GM12878 (cell line): ENCODE data around the gene MAGI1. TPM values are rescaled to one million over a fixed set of nuclear protein-coding genes. Genes with fewer than 3 reads are reported as not detected.

ENCODE experiments used
- ATAC-seq: fragments of 200-7000 bp; cut with Tn5 transposase; 3 replicates; pipeline ENCODE4 v1.9.1; 2020; ENCODE audit warnings: mild to moderate bottlenecking, moderate library complexity
- BruUV-seq: library from RNA; stranded (reverse); fragments of 400-500 nt; replicated peaks from 2 replicates; lab custom pipeline; 2021; lab: Mats Ljungman, UMichigan
- CTCF ChIA-PET: fragments of 300-600 bp; sonication (Branson Sonifier 250); formaldehyde crosslinking; extraction: SDS; loops from one replicate; lab custom pipeline; 2021; ENCODE audit warnings: inconsistent platforms; lab: Yijun Ruan, JAX
- POLR2A ChIA-PET: fragments of 350-600 bp; formaldehyde crosslinking; extraction: SDS; loops from one replicate; lab custom pipeline; 2021; ENCODE audit warnings: inconsistent platforms; lab: Charles Lee
- RAD21 ChIA-PET: fragments of 300-600 bp; sonication (Branson Sonifier 250); formaldehyde crosslinking; loops from one replicate; lab custom pipeline; 2023; ENCODE audit warnings: antibody characterized with exemption; ENCODE audit not compliant: unreplicated experiment; lab: Charles Lee
- SMC1A ChIA-PET: fragments of 300-600 bp; sonication (Branson Sonifier 250); formaldehyde crosslinking; loops from one replicate; lab custom pipeline; 2023; ENCODE audit not compliant: unreplicated experiment, uncharacterized antibody; lab: Charles Lee
- DNase-seq: peaks from one replicate; pipeline ENCODE4 v3.0.0-alpha.2; 2011; ENCODE audit warnings: low read depth, low spot score
- FAIRE-seq: peaks from 3 replicates; lab custom pipeline; 2011; peaks lifted over from hg19 to GRCh38; lab: Jason Lieb, UNC
- H2AFZ ChIP-seq: 2 replicates; pipeline ENCODE4 v1.6.0; 2011; ENCODE audit warnings: low read depth, low read length, control low read depth; ENCODE audit not compliant: control insufficient read depth
- H3K27ac ChIP-seq: 2 replicates; pipeline ENCODE4 v1.5.1; 2011; ENCODE audit warnings: control low read depth; ENCODE audit not compliant: control insufficient read depth, insufficient read depth
- H3K27me3 ChIP-seq, 2 experiments: replicated peaks in 1 of 2; 2 replicates each; pipeline versions ENCODE4 v1.6.0 to v1.6.1; 2011; ENCODE audit warnings: low read length in 1 of 2; ENCODE audit not compliant: control insufficient read depth in 2 of 2, insufficient read depth in 2 of 2
- H3K36me3 ChIP-seq, 2 experiments: 2 replicates each; pipeline ENCODE4 v1.5.1; 2011; ENCODE audit warnings: low read length in 1 of 2; ENCODE audit not compliant: control insufficient read depth in 2 of 2, insufficient read depth in 2 of 2
- H3K4me1 ChIP-seq: 2 replicates; pipeline ENCODE4 v1.6.1; 2011; ENCODE audit warnings: mild to moderate bottlenecking, low read length, moderate library complexity, mixed read lengths; ENCODE audit not compliant: control insufficient read depth, insufficient read depth
- H3K4me2 ChIP-seq: 2 replicates; pipeline ENCODE4 v1.6.0; 2011; ENCODE audit warnings: control low read depth; ENCODE audit not compliant: control insufficient read depth, insufficient read depth
- H3K4me3 ChIP-seq: fragments of 200-600 bp; sonication (generic); 2 replicates; pipeline ENCODE4 v1.5.1; 2016
- H3K79me2 ChIP-seq: 2 replicates; pipeline ENCODE4 v1.6.0; 2011; ENCODE audit warnings: low read length; ENCODE audit not compliant: control insufficient read depth, insufficient read depth
- H3K9ac ChIP-seq: 2 replicates; pipeline ENCODE4 v1.8.0; 2011; ENCODE audit warnings: low read length, control low read depth, mixed read lengths; ENCODE audit not compliant: control insufficient read depth, insufficient read depth
- H3K9me3 ChIP-seq: replicated peaks from 3 replicates; pipeline ENCODE4 v1.5.1; 2011; ENCODE audit warnings: mild to moderate bottlenecking, low read length; ENCODE audit not compliant: control insufficient read depth, insufficient read depth
- H4K20me1 ChIP-seq: 2 replicates; pipeline ENCODE4 v1.6.0; 2011; ENCODE audit not compliant: control insufficient read depth, insufficient read depth
- CBX3 ChIP-seq: fragments of 200-600 bp; sonication (generic); IDR thresholded peaks from 2 replicates; pipeline ENCODE4 v1.6.1; 2016; ENCODE audit warnings: low read depth, borderline replicate concordance
- EGR1 ChIP-seq, 2 experiments: IDR thresholded peaks; 1 replicate in 1 of 2; 2 replicates in 1 of 2; pipeline ENCODE4 v1.6.1; 2011 to 2012; ENCODE audit warnings: low read depth in 2 of 2, low read length in 2 of 2, borderline replicate concordance in 1 of 2, mild to moderate bottlenecking in 1 of 2, moderate library complexity in 1 of 2
- FOS ChIP-seq: IDR thresholded peaks from 3 replicates; pipeline ENCODE4 v1.6.1; 2011; ENCODE audit warnings: borderline replicate concordance; ENCODE audit not compliant: insufficient read length; ENCODE audit errors: extremely low read depth
- HCFC1 ChIP-seq: fragments of 150-350 bp; IDR thresholded peaks from 2 replicates; pipeline ENCODE4 v1.6.1; 2014; ENCODE audit warnings: low read length
- IRF4 ChIP-seq: IDR thresholded peaks from 2 replicates; pipeline ENCODE4 v1.6.1; 2011; ENCODE audit warnings: low read depth, low read length
- RELA ChIP-seq: fragments of 450-650 bp; IDR thresholded peaks from 2 replicates; pipeline ENCODE4 v1.8.0; 2014; ENCODE audit warnings: borderline replicate concordance; ENCODE audit not compliant: partially characterized antibody
- SMAD5 ChIP-seq: IDR thresholded peaks from 2 replicates; pipeline ENCODE4 v1.6.1; 2016; ENCODE audit warnings: antibody characterized with exemption, low read depth
- SREBF2 ChIP-seq: IDR thresholded peaks from 2 replicates; pipeline ENCODE4 v1.6.1; 2012; ENCODE audit warnings: mild to moderate bottlenecking, low read length
- SRF ChIP-seq, 2 experiments: IDR thresholded peaks; 2 replicates each; pipeline ENCODE4 v1.6.1; 2011; ENCODE audit warnings: low read depth in 2 of 2, low read length in 2 of 2, mild to moderate bottlenecking in 1 of 2, moderate library complexity in 1 of 2
- SUZ12 ChIP-seq: fragments of 200-600 bp; sonication (generic); IDR thresholded peaks from one replicate; pipeline ENCODE4 v1.6.1; 2018; ENCODE audit warnings: antibody characterized with exemption, mild to moderate bottlenecking; ENCODE audit not compliant: unreplicated experiment
- TCF7 ChIP-seq: IDR thresholded peaks from 2 replicates; pipeline ENCODE4 v1.6.1; 2014; ENCODE audit warnings: antibody characterized with exemption, borderline replicate concordance
- WGBS: methylation state at CpG from one replicate; pipeline ENCODE4 v1.1.6; 2016; ENCODE audit warnings: low lambda C conversion rate; ENCODE audit not compliant: insufficient replicate concordance, insufficient coverage; ENCODE audit errors: missing lambda C conversion rate; 5-methylcytosine and 5-hydroxymethylcytosine counted together
- in situ Hi-C: fragments of 300-500 bp; cut with MboI; formaldehyde crosslinking; loops from 9 replicates; pipeline ENCODE4 v1.14.3; 2018; ENCODE audit warnings: mixed read lengths
- intact Hi-C: fragments of 100-400 bp; cut with micrococcal nuclease; formaldehyde crosslinking; loops from one replicate; pipeline ENCODE4 v1.14.2; 2022; ENCODE audit not compliant: unreplicated experiment
- polyA plus RNA-seq, 11 experiments: library from polyadenylated mRNA; depleted of rRNA in 4 of 11; unstranded in 6 of 11; stranded (reverse) in 5 of 11; fragments of >200 nt; fragmentation: Nextera tagmentation in 4 of 11; fragmentation: Illumina TruSeq in 1 of 11; extraction: Ambion mirVana in 4 of 11; extraction: Trizol in 1 of 11; gene quantifications; 1 replicate in 1 of 11; 2 replicates in 10 of 11; pipeline versions ENCODE4 v1.2.1 to v1.2.3, GENCODE V29; 2011 to 2016; ENCODE audit warnings: inconsistent platforms in 2 of 11, missing spikeins in 2 of 11, low read depth in 1 of 11
- total RNA-seq, 4 experiments: library from RNA; depleted of rRNA in 3 of 4; stranded (reverse); fragments of >200 nt in 3 of 4; fragmentation: Illumina TruSeq in 1 of 4; extraction: Trizol in 1 of 4; gene quantifications; 2 replicates each; pipeline versions ENCODE4 v1.2.1 to v1.2.3, GENCODE V29; 2013 to 2021

Gene MAGI1
- total and polyA plus RNA-seq, 10 of the 15 experiments (the other 5 are each of a cell fraction or from before 2014, with no cell fraction given) = 0.02 to 3.3 (median 0.29) TPM; not detected in 1

- ChIA-PET SMC1A (no interaction called here), RAD21 (no interaction called here), CTCF (no interaction called here), POLR2A (no interaction called here)
- no peaks in the 10 kb centered on the region for H3K4me1 ChIP-seq
- in situ Hi-C loops (no loop called here), intact Hi-C loops (no loop called here)
- H3K9me3 ChIP-seq = no peaks in the 10 kb centered on the region
- no peak for ATAC-seq
- H4K20me1 ChIP-seq = no peaks in the 10 kb centered on the region
- no peak for TF ChIP-seq IRF4
- no peak for TF ChIP-seq SMAD5
- no peak for TF ChIP-seq HCFC1
- no peak for TF ChIP-seq SUZ12
- TF ChIP-seq RELA = no peak
- TF ChIP-seq SRF (IDR thresholded peaks at IDR 0.05; ENCODE audit: low read depth in 2 of 2, low read length in 2 of 2) = no peak
- no peak for TF ChIP-seq EGR1 (IDR thresholded peaks at IDR 0.05; ENCODE audit: borderline replicate concordance in 1 of 2, low read depth in 2 of 2, low read length in 2 of 2)
- TF ChIP-seq TCF7 = no peak
- no peak for TF ChIP-seq FOS
- no peak for TF ChIP-seq CBX3
- no peak for TF ChIP-seq SREBF2
- no peak overlapping the region for H3K9ac ChIP-seq
- no TSS peak for BruUV-seq
- no peak overlapping the region for H3K4me2 ChIP-seq
- no peak overlapping the region for H3K4me3 ChIP-seq
- no peaks in the 10 kb centered on the region for H3K27me3 ChIP-seq
- no peak for FAIRE-seq
- H3K27ac ChIP-seq = no peak overlapping the region
- no peaks in the 10 kb centered on the region for H3K79me2 ChIP-seq
- no peak for DNase-seq
- H2AFZ ChIP-seq = no peak overlapping the region
- 17% methylated on average over 2 of the region's 2 CpGs for WGBS
- H3K36me3 ChIP-seq = no peaks in the 10 kb centered on the region
Observed at GRCh38 chr3:65497236-65497635, 541.5 kb downstream of the MAGI1 start.
